Tibial nerve (tissue), 4 donors: Measurements from ENCODE around the gene RHOD.

ENCODE experiments used
- EP300 ChIP-seq, 2 donors: sonication (generic); formaldehyde crosslinking; IDR thresholded peaks; one replicate each; pipeline ENCODE4 v1.6.1; 2017; ENCODE audit warnings: antibody characterized with exemption in 2 of 2, mild to moderate bottlenecking in 1 of 2
- POLR2A ChIP-seq, 2 donors: fragments of 450-650 bp; IDR thresholded peaks; one replicate each; pipeline ENCODE4 v1.6.1; 2017; ENCODE audit warnings: antibody characterized with exemption in 2 of 2, mild to moderate bottlenecking in 2 of 2, moderate library complexity in 2 of 2
- TF ChIP-seq, protein P1 (sequence below), 5 experiments: fragments of 200-600 bp in 3 of 5; fragments of 450-650 bp in 2 of 5; sonication (generic) in 3 of 5; IDR thresholded peaks; one replicate each; pipeline ENCODE4 v1.5.1; 2016 to 2019; ENCODE audit warnings: antibody characterized with exemption in 5 of 5, mild to moderate bottlenecking in 3 of 5, moderate library complexity in 2 of 5

DNA sequence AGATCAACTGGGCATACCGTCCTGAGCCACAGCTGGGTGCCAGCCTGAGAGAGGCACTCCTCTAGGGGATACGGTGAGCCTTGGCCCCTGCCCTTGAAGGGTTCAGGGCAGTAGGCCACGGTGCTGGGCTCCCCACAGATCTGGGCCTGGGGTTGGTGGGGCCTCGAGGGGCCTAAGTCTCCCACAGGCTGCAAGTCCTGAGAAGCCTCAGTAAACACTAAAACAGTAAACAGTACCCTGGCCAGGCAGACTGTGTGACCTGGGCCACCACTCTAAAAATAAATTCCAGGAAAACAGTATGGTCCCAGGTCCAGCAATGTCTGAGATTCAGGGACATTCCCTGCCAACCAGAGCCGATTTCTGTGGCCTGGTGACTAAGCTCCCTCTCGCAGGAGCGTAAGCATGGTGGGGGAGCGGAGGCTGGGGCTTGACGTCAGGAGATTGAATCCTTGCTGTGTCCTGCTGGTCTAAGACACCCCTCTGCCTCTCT is 2.3 kb upstream of the RHOD start:
- TF ChIP-seq, protein P1, sequence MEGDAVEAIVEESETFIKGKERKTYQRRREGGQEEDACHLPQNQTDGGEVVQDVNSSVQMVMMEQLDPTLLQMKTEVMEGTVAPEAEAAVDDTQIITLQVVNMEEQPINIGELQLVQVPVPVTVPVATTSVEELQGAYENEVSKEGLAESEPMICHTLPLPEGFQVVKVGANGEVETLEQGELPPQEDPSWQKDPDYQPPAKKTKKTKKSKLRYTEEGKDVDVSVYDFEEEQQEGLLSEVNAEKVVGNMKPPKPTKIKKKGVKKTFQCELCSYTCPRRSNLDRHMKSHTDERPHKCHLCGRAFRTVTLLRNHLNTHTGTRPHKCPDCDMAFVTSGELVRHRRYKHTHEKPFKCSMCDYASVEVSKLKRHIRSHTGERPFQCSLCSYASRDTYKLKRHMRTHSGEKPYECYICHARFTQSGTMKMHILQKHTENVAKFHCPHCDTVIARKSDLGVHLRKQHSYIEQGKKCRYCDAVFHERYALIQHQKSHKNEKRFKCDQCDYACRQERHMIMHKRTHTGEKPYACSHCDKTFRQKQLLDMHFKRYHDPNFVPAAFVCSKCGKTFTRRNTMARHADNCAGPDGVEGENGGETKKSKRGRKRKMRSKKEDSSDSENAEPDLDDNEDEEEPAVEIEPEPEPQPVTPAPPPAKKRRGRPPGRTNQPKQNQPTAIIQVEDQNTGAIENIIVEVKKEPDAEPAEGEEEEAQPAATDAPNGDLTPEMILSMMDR (IDR thresholded peaks at IDR 0.05), result no peak
- TF ChIP-seq POLR2A (IDR thresholded peaks at IDR 0.05) (no peak), EP300 (IDR thresholded peaks at IDR 0.05) (no peak)
